Cardiac fibroblast (primary cell): ENCODE measurements around the gene DELE1.

ENCODE experiments used
- DNase-seq, 2 donors: peaks; one replicate each; pipeline versions ENCODE4 v3.0.0 to v3.0.0-alpha.2; 2010; ENCODE audit warnings: low read depth in 2 of 2
- H3K4me3 ChIP-seq, 2 donors: replicated peaks in 1 of 2; 1 replicate in 1 of 2; 2 replicates in 1 of 2; pipeline ENCODE4 v1.5.1; 2011; ENCODE audit warnings: low read depth in 2 of 2, low read length in 2 of 2, mild to moderate bottlenecking in 2 of 2, moderate library complexity in 1 of 2
- TF ChIP-seq, protein P1 (sequence below): IDR thresholded peaks from one replicate; pipeline ENCODE4 v1.5.1; 2011; ENCODE audit warnings: low read depth, mild to moderate bottlenecking, low read length, inconsistent platforms

DELE1 gene

DNA sequence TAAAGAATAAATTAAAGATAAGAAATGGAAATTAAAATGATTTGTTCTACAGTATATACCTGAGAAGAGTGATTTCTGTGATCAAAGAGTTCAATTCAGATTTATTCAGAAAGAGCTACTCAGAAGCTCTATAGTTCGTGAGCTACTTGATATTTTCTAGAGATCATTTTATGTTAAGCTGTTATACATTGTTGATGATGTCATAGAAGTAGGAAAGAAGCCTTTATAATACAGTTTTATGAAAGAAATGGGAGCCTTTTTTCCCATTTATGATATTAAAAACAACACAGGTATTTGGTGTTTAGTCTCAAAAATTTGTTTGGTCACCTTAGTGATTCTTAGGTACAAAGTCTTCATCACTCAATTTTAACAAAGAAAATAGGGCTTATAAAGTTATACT lies 66.0 kb downstream of the DELE1 start:
- no peak for DNase-seq
- TF ChIP-seq, protein P1, sequence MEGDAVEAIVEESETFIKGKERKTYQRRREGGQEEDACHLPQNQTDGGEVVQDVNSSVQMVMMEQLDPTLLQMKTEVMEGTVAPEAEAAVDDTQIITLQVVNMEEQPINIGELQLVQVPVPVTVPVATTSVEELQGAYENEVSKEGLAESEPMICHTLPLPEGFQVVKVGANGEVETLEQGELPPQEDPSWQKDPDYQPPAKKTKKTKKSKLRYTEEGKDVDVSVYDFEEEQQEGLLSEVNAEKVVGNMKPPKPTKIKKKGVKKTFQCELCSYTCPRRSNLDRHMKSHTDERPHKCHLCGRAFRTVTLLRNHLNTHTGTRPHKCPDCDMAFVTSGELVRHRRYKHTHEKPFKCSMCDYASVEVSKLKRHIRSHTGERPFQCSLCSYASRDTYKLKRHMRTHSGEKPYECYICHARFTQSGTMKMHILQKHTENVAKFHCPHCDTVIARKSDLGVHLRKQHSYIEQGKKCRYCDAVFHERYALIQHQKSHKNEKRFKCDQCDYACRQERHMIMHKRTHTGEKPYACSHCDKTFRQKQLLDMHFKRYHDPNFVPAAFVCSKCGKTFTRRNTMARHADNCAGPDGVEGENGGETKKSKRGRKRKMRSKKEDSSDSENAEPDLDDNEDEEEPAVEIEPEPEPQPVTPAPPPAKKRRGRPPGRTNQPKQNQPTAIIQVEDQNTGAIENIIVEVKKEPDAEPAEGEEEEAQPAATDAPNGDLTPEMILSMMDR = no peak
- no peak overlapping the region for H3K4me3 ChIP-seq
